WI38 (cell line): ENCODE measurements around the gene HPCAL4.

Experiments used
- H3K4me3 ChIP-seq: 2 replicates; pipeline ENCODE4 v1.5.1; 2011; ENCODE audit warnings: low read depth, mild to moderate bottlenecking, control low read depth, low read length
- CTCF ChIP-seq: IDR thresholded peaks from 2 replicates; pipeline ENCODE4 v1.5.1; 2012; ENCODE audit warnings: low read depth, mild to moderate bottlenecking, control low read depth, low read length

The HPCAL4 gene

GRCh38 chr1:39635871-39636210, 55.4 kb downstream of the HPCAL4 start:
- no peak overlapping the region for H3K4me3 ChIP-seq
- TF ChIP-seq CTCF, result no peak

GRCh38 chr1:39635205-39635870, 55.9 kb downstream of the HPCAL4 start:
- no peak for TF ChIP-seq CTCF
- no peak overlapping the region for H3K4me3 ChIP-seq

GRCh38 chr1:39633422-39633821, 57.8 kb downstream of the HPCAL4 start:
- H3K4me3 ChIP-seq, result peak overlapping the region; percentile 39
- TF ChIP-seq CTCF, result no peak

GRCh38 chr1:39632682-39633417, 58.4 kb downstream of the HPCAL4 start:
- TF ChIP-seq CTCF, result no peak
- peak overlapping the region; percentile 39 for H3K4me3 ChIP-seq

DNA sequence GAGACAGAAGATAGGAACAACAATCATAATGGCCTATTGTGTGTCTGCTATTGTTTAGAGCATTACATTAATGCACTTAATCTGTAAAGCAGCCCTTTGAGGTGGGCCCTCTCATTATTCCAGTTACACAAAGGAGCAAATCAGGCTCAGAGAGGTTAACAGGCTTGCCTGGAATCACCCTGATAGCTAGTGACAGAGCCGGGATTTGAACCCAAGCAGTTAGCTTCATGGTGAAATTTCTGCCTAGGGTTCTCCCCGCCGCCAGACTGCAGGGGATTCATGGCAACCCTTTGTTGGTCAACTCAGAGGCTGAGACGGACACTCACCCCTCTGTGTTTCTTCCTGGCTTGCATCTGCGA, 58.9 kb downstream of the HPCAL4 start:
- no peak for TF ChIP-seq CTCF
- H3K4me3 ChIP-seq, result no peak overlapping the region

DNA sequence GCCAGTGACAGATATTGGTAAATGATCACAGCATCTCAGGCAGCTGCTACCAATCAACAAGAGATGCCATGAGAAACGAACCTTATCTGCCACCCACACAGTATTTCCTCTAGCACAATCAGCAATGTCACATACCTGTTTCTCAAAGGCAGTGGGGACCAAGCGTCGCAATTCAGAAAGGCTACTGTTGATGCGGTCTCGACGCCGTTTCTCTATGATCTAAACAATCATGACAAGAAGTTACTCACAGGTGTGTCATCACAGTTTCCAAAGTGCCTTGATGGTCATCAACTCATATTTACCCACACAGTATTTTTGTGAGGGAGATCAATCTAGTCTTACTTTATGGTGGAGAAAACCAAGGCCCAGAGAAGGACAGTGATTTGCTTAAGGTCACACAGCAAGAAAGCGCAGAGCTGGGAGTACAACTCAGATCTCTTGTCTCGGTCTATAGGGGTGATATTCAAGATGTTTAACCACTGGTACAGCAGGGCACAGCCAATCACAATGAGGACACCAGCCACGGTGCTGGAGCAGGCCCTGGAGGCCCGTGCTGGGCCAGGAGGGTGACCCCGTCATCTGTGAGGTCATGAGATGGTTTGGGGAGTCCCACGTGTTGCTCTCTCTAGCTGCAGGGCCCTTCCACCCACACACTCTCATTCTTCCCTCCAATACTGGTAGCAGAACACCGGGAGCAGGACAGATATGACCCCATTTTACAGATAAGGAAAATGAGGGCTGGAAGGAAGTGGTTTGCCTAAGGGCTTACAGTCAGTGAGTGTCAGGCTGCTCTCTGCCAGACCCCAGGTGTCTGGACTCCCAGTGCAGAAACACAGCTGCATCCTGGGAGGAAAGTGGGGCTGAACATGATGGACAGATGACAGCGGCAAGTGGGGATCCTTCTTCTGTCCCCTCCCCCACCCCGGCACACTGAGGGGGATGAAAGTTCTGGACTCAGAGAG, 59.6 kb downstream of the HPCAL4 start:
- H3K4me3 ChIP-seq, result no peak overlapping the region
- TF ChIP-seq CTCF, result no peak
